ENCODE measurements around the gene MBTD1.
"Not testable (repeated sequence)": the region's sequence is repeated elsewhere in the genome, so short reads cannot be mapped to it uniquely, and the experiment has no call there.

The MBTD1 gene

DNA sequence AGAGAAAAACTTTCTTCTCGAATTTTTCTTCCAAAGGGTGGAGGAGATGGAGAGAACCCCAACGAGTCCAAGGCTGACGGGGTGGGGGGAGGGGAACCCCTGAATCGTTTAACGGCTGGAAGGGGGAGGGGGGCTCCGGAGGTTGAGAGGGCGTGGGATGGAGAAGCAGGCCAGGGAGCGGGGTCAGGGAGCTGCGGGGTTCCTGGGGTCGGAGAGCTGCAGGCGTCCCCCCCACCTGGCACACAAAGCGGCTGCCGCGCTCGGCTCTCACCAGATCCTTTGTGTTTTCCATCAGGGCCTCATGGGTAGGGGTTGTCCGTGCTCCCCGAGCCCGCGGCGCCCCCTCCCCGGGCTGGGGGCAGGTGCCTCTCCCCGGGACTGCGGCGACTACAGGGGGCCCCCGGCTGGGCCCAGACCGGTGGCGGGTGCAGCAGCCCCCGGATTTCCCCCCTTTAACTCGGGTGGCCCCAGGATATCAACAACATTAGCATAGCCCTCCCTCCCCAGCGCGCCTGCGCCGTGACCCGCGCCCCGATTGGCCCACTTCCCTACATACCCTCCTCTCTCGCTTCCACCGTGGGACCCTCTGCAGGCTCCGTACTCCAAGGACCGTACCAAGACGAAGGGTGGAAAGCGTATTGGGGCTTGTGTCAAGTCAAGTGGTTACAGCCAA, at the start of gene MBTD1:
Gene MBTD1 (minus strand): TSS at position 486 of the 673 bp plus-strand sequence. CDS start 34,888 bp downstream, outside the sequence.
- peak; percentile 76 to 100 (median 97) for DNase-seq

DNA sequence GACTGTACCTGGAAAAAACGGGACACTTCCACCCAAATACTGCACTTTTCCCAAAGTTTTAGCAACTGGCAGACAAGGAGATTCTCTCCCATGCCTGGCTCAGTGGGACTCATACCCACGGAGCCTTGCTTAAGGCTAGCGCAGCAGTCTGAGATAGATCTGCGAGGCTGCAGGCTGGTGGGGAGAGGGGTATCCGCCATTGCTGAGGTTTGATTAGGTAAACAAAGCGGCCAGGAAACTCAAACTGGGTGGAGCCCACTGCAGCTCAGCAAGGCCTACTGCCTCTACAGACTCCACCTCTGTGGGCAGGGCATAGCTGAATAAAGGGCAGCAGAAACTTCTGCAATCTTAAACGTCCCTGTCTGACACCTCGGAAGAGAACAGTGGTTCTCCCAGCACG, 45.3 kb upstream of the MBTD1 start:
- no peak for DNase-seq

DNA sequence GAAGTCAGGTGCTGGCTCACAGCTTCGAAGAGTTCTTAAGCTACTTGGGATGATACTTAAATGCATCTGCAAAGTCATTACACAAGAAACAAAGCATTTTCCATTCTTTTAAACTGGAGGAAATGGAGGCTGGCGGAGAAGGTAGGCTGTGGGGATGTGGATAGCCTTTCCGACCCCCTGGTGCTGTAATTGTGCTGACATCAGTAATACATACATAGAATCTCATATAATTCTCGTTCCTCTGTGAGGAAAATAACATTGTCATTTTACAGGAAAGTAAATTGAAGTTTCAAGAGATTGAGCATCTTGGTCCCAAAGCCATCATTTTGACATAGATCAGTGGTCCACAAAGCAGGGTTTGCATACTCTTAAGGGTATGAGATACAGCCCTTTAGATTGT, 40.0 kb upstream of the MBTD1 start:
- DNase-seq: no peak

DNA sequence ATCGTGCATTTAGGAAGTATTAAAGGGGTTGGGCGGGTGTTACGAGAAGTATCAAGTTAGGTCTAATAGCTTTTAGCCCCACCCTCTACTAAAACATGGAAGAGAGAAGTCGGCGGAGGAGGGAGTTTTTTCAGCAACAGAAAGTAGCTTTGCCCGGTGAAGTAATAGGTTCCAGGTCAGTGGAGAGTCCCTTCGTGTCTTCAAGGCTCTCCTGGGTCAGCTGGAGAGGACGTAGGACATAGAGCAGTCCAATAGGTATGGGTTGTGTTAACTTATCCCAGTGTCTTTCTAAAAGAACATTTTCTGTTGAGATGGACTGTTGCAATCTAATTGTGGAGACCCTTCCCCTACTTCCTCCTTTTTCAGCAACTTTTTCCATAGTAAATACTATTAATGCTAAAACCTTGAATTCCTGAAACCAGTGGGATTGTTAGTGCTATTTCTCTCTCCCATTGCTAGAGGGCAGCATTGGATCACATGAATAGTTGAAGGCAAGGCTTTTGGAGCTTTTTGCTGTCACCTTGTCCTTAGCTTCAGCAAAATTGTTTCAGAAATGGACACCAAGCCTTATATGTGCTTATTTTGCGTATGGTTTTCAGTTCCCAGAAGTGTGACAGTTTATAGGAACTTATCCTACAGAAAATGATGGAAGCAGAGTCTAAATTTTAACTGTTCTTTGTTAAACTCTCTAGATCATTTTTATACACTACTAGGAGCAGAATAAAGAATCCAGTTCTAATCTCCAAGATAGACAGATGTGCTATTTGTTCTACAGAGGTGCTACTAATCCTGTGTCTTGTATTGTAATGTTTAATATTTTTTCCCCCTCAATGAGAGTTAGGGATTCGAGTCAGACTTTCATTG, 38.9 kb upstream of the MBTD1 start:
- DNase-seq: peak in 5 of 51 donors; percentile 2 to 69 (median 26)

DNA sequence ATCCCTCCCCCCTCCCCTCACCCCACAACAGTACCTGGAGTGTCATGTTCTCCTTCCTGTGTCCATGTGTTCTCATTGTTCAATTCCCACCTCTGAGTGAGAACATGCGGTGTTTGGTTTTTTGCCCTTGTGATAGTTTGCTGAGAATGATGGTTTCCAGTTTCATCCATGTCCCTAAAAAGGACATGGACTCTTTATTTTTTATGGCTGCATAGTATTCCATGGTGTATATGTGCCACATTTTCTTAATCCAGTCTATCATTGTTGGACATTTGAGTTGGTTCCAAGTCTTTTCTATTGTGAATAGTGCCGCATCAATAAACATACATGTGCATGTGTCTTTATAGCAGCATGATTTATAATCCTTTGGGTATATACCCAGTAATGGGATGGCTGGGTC, 34.5 kb upstream of the MBTD1 start:
- not testable (repeated sequence) for DNase-seq

DNA sequence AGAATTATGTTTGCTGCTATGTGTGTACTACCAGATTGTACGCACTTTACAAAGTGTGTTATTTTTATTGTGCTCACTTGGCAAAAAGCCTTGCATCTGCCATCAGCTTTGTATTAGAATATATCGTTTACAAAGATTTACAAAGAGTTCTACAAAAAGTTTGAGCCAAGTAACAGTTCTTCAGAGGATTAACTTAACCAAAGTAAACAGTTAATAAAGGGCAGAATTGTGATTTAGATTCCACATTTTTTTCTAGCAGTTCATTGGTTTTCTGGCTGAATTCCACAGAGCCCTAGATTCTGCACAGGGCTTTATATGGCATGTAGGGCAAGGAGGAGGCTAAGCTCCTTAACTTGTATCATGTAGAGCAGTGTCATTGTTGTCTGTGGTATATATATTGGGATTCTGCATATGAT, 29.9 kb upstream of the MBTD1 start:
- DNase-seq: no peak

DNA sequence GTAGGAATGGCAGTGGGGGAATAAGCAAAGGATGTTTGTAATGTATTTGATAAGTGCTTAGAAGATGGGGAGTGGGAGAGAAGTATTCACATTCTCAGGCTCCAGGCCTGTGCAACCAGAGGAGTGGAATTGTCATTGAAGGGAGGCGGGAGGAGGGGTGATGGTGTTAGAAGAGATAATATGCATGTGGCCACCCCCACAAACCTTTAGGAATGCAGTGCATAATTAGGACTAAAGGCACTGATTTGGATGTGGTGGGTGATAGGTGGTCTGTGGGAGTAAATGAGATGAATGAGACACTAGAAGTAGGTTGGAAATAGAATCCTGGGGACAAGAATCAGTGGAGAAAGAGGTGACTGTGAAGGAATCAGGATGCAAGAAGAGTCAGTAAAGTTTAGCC, 27.6 kb upstream of the MBTD1 start:
- no peak for DNase-seq

DNA sequence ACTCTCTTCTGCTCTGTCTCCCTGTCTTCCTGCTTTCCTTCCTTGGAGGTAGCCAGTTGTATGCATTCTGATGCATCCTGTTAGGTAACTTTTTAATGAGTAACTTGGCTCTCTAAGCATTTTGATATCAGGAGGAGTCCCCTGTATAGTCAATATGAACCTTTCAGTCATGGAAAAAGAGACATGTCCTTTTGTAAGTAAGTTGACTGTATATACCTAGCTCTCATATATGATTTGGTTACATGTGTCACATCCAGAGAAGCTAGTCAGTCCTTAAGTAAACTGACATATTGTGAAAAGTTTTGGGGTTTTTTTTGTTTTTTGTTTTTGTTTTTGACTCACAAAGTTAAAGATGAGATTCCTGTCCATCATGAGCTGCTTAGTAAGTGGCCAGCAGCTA, 19.3 kb upstream of the MBTD1 start:
- DNase-seq: no peak

DNA sequence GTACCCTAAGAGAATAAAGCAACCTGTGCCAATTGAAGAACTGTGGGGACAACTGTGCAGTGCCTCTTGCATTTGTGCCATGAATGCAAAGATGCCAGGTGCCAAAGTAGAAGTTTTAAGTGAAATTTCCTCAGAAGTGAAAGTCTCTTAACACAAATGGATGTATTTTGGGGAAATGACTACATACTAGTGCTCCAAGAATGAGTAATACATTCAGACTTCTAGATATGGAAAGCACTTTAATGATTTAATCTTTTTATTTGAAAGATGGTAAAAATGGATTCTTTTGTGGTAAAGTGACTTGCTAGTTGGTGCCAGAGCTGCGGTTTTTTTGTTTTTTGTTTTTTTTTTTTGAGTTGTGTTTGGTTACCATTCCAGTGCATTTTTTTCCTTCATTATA, 15.5 kb upstream of the MBTD1 start:
- DNase-seq: no peak

DNA sequence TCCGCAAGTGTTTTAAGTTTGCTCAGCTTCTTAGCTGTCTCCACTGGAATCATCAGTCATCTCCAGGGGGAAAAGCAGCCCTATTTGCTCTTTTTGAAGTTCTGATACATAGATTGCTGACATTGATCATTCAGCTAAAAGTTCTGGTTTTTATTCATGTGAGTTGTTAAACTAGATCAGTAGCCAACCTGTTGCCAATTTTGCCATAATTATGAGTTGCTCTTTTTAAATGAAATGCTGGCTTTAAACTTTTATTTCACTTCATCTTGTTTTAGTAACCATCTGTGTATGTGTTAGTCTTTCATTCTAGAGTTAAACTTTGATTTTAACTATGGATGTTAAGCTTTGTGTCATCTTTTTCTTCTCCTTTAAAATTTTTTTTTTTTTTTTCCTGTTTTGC, 13.0 kb upstream of the MBTD1 start:
- DNase-seq: no peak

DNA sequence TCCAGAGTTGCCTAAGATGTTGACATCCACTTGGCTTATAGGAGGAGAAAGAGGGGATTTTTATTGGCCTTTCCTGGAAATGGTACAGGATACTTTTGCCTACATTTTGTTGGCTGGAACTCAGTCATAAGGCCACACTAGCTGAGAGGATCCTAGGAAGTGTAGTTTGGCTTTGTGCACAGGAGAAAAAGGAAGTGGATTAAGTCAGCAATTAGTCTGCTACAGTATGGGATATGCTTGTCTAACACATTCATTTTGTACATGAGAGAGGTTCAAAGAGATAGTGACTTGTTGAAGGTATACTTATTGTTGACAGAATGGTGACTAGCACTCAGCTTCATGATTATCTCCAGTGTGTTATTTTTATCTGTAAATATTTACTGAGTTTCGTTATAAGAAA, 10.8 kb upstream of the MBTD1 start:
- DNase-seq: no peak

DNA sequence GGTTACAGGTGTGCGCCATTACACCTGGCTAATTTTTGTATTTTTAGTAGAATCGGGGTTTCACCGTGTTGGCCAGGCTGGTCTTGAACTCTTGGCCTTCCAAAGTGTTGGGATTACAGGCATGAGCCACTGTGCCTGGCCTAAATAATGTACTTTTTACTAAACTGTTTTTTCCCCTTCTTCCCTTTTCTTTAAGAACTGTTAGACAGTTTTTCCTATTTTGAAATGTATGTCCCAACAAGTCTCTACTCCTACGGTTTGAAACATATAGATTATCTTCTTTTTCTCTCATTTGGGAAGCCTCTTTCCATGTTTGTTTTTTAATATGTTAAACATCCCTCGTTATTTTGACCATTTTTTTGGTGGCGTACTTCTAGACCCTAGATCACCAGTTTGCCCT, 10.1 kb upstream of the MBTD1 start:
- DNase-seq: no peak

DNA sequence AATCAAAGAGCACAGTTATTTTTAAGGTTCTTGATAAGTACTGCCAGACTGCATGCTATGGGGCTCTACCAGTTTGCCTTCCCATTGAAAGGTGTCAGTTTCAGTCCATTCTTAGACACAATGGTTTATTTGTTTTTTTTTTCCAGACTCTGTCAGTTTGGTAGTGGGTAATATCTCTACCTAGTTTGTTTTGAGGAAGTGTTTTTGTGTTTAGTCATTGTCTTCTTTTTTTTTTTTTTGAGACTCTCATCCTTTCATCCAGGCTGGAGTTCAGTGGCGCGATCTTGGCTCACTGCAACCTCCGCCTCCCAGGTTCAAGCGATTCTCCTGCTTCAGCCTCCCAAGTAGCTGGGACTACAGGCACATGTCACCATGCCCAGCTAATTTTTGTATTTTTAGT, 4.6 kb upstream of the MBTD1 start:
- not testable (repeated sequence) for DNase-seq

DNA sequence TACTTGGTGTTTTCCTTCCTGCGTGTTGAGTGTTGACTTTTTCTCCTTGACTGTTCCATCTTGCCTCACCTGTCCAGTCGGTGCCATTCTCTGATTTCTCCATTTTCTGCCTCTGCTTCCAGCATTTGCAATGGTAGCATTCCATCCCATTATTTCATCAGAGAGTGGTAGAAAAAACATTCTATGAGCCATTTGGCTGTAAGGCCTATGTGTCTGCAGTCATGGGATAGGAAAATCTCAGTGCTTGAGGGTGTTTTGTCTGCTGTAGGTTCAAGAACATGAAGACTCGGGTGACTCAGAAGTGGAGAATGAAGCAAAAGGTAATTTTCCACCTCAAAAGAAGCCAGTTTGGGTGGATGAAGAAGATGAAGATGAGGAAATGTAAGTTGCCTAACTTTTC, 3.2 kb upstream of the MBTD1 start:
- DNase-seq: no peak

DNA sequence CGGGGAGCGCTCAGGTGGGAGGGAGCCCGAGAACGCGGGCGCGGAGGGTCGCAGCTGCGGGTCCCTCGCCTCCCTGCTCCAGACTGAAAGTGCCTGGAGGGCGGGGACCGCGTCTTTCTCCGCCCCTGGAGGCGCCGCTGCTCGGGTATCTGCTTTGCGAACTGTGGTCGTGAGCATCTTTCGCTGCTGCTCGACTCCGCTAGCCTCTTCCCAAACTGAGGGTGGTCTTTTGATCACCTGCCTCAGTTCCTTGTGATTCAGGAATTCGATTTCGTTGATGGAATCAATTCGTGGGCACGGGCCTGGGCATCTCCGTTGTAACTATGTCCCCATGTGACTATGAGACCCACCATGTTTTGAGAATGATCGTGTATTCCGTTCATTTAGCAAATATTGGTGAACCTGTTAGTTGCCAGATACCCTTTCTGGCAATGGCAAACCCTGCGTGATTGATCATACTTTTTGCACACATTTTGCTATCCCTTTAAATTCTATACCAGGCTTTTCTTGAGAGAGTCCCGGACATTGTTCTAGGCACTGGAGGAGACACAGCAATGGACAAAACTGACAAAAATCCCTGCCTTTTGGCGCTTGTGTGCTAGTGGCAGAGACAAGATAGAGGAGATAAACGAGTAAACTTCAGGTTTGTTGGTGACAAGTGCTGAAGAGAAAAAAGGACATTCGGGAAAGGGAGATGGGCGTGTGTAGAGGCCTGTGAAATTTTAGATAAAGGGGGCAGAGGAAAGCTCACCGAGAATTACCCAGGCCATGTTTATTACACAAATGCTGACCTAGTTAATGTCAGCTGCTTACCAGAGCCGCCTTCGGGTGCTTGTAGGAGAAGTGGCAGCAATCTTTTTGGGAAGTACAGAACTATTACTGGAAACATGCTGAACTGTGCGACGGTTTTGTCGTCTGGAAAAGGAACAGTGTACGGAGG, 1.4 kb upstream of the MBTD1 start:
- DNase-seq: peak in 14 of 51 donors; percentile 2 to 68 (median 21)

DNA sequence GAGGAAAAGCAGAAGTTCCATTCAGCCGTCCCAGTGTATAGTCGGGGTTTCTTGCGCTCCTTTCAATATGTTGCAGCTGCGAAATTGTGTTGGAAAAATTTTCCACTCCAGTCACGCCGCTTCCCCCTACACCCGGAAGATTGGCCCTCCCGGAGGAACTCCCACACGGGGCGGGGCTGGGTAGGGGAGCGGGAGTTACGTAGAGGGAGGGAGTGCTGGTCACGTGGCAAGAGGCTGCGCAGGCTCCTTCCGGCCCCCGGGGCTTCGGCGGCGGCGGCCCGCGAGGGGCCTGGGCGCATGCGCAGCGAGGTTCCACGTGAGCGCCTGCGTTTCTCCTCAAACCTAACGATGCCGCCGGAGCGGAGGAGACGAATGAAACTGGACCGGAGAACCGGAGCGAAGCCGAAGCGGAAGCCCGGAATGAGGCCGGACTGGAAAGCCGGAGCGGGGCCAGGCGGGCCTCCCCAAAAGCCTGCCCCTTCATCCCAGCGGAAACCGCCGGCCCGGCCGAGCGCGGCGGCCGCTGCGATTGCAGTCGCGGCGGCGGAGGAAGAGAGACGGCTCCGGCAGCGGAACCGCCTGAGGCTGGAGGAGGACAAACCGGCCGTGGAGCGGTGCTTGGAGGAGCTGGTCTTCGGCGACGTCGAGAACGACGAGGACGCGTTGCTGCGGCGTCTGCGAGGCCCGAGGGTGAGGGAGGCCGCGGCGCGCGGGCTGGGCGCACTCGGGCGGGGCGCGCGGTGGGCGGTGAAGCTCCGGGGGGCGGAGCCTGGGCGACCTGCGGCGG, 581 bp upstream of the MBTD1 start, which contains the start of gene UTP18:
Gene UTP18 (plus strand): TSS at position 310 of the 787 bp plus-strand sequence. CDS start 39 bp downstream, at position 349.
- DNase-seq: peak; percentile 75 to 100 (median 95)

DNA sequence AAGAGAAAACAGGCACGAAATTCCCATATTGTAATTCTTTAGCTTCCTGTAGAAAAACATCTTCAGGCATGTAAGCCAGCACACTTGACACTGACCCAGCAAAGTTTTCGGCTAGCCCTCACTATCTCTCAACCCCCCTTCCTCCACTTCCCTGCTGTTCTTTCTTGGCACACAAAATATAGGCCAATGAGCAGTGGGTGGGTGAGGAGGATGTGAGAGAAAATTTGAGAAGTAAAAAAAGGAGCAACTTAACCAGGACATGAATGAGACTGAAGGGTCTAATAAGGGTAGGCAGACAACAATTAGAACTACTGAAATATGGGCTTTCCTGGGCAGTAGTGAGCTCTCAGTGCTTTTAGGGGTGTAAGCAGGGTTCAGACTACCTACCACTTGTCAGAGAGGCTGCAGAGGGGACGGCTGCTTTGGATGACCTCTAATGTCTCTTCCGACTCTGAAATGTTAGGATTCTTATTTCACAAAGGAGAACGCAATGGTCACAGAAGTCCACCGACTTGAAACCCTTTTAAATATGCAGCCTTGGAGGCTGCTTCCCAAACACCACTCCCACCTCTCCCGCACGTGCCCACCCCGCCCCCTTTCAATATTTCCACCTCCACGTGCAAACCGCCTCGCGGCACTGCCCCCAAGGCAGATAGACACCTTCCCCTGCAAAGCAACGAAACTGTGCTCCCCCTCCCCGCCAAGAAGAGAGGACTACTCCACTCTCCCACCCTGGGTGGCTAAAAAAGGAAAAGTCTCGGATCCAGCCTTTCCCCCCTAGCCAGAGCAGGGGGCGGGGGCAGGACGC, 889 bp downstream of the MBTD1 start:
- peak in 4 of 51 donors; percentile 1 to 13 (median 4) for DNase-seq

DNA sequence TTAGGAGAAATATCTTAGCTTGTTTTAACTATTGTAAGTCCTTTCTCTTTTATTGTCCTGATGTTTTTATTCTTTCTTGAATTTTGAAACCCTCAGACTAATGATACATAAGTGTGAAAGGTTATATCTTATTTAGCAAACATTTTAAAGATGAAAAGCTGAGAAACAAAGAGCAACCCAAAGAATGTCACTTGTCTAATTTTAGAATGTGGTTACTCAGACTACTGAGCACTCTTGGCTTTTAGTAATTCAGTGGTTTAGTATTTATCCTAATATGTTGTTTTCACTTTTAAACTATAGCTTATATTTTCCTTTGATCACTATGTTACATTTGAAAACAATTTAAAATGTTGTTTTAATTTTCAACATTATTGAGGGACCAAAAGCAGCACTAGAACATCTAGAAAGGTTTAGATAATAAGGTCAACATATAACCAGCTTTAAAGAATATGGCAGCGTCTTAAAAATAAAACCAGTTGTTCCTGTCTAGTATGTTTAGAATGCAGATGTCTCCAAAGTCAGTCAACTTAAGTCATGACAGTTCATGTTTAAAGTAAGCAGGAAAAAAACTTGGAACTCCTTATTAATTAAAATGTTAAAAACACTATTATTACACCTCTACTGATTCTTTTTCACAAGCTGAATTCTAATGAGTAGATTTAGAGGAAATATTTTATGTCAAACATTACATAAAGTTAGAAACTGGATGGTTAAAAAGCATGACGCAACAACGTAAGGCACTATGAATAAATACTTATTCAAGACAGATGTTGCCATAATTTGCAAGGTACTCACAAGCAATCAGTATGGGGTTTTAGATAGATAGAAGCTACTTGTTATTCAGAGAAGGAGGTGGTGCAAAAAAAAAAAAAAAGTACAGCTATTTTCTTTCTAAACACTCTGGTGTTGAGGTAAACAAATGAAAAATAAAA, 2.4 kb downstream of the MBTD1 start:
- DNase-seq: no peak

DNA sequence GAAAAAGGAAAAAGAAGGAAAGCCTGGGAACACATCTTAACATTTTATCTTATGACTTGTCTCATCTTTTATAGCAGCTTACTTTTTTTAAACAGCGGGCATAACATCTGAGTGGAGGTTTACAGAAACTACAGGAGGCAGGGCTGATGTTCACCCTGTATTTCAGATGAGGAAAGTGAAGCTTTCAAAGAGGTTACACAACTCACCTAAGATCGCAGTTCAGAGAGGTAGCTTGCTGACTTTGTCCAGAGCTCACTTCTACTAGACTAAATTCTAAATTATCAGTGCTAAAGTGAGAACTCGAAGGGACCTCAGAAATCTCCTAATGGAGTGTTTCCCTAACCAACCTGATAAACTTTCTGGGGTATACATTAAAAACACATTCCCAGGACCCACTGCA, 3.7 kb downstream of the MBTD1 start:
- no peak for DNase-seq
